Fibroblast of pulmonary artery (primary cell): Measurements from ENCODE around the gene SORCS2.

Experiments
- DNase-seq: peaks from one replicate; pipeline ENCODE4 v3.0.0-alpha.2; 2010; ENCODE audit warnings: low read depth
- H3K4me3 ChIP-seq: replicated peaks from 2 replicates; pipeline ENCODE4 v1.5.1; 2011; ENCODE audit warnings: low read depth, mild to moderate bottlenecking, control low read depth, low read length, moderate library complexity
- TF ChIP-seq, protein P1 (sequence below): IDR thresholded peaks from 2 replicates; pipeline ENCODE4 v1.5.1; 2011; ENCODE audit warnings: mild to moderate bottlenecking, control low read depth, low read length, inconsistent platforms; ENCODE audit errors: missing control alignments

Gene SORCS2

DNA sequence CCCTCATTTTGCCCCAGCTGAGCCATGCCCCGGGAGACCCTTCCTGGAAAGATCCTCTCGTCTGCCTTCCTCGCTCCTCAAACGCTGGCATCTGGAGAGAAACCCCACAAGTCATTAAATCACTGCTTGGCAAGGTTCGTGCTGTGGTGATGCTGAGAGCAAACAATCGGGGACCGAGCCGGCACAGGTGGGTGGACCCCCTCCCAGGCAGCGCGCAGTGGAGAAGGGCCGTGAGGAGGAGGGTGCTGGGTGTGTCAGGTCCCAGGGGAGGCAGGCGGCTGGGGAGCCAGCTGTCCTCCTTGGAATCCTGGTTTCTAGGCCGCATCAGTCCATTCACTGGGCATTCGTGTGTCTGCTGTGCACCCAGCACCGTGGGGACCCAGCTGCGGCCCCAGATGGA lies 307.3 kb downstream of the SORCS2 start:
- H3K4me3 ChIP-seq, result no peak overlapping the region
- no peak for DNase-seq
- TF ChIP-seq, protein P1, sequence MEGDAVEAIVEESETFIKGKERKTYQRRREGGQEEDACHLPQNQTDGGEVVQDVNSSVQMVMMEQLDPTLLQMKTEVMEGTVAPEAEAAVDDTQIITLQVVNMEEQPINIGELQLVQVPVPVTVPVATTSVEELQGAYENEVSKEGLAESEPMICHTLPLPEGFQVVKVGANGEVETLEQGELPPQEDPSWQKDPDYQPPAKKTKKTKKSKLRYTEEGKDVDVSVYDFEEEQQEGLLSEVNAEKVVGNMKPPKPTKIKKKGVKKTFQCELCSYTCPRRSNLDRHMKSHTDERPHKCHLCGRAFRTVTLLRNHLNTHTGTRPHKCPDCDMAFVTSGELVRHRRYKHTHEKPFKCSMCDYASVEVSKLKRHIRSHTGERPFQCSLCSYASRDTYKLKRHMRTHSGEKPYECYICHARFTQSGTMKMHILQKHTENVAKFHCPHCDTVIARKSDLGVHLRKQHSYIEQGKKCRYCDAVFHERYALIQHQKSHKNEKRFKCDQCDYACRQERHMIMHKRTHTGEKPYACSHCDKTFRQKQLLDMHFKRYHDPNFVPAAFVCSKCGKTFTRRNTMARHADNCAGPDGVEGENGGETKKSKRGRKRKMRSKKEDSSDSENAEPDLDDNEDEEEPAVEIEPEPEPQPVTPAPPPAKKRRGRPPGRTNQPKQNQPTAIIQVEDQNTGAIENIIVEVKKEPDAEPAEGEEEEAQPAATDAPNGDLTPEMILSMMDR, result no peak

DNA sequence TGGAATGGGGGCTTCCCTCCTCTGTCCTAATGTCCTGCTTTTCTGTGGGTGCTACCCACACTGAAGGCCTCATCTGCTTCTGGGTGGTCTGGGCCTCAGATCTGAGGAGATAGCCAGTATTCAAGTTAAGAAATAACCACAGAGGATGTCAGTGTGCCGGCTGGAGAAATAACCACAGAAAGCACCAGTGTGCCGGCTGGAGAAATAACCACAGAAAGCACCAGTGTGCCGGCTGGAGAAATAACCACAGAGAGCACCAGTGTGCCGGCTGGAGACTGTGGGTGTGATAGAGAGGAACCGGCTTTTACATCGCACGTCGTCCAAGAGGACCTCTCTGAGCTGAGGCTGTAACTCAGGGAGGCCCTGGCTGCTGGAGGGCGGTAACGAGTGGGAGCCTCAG lies 308.1 kb downstream of the SORCS2 start:
- DNase-seq, result no peak
- no peak overlapping the region for H3K4me3 ChIP-seq
- TF ChIP-seq, protein P1, result no peak

DNA sequence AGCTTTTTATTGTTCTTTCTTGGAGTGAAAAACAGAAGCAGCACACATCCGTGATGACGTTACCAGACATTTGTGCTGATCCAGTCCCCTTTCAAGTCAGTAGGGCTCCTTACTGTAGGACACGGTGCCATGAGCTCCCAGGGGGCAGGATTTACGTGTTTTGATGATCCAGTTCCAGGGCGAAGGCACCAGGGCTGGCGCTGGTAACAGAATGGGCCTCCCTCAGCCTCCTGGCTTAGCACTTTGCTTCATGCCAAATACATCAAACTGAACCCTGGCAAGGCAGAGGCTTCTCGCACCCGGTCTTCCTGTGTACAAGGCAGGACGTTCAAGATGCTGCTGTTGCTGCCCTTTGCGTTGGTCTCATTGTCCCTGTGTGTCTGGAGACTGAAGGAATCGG lies 309.0 kb downstream of the SORCS2 start:
- no peak overlapping the region for H3K4me3 ChIP-seq
- DNase-seq, result no peak
- TF ChIP-seq, protein P1, result no peak

DNA sequence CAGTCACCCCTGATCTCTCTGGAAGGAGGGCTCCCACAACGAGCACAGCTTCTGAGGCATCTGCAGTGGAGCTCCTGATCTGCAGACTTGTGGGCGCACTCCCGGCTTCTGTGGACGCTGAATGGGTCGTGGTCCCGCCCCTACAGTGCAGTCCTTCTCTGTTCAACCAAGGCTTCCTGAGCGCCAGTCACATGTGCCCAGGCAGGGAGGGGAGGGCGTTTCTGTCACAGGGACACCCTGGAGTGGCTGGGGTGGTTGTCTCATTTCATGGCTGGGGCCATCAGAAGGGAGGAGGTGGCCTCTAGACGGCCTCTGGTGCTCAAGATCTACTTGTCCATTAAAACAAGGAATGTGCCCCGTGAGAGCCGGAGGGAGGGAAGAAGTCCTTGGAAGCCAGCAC lies 309.5 kb downstream of the SORCS2 start:
- DNase-seq, result no peak
- no peak overlapping the region for H3K4me3 ChIP-seq
- TF ChIP-seq, protein P1, result no peak

DNA sequence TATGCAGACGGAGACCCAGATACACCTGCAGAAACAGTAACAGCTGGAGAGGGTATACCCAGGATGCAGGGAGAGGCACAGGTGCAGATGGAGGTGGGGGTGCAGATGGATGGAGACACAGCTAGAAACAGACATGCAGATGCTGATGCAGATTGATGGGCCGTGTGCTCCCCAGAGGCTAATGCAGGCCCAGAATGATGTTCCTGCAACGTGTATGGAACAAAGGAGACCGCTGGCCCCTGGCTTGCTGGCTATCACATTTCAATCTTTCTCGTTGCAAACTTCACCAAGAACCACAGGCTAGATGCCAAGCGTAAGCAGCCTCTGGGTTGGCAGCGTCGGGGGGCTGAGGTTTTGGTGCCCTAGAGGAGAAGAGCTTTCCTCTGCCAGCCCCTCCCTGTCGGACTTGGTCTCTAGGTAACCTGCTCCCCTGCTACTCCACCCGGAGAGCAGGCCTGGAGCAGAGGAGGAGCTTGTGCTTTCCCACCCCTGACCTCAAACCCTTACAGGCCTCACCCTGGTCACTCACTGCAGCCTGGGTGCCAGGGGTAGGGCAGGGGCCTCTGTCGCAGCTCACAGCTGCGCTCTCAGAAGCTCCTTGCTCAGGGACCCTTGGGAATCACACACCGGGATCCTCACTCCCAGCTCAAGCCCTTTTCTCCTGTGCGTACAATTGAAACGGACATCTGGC lies 311.4 kb downstream of the SORCS2 start:
- no peak overlapping the region for H3K4me3 ChIP-seq
- TF ChIP-seq, protein P1, result no peak
- no peak for DNase-seq

DNA sequence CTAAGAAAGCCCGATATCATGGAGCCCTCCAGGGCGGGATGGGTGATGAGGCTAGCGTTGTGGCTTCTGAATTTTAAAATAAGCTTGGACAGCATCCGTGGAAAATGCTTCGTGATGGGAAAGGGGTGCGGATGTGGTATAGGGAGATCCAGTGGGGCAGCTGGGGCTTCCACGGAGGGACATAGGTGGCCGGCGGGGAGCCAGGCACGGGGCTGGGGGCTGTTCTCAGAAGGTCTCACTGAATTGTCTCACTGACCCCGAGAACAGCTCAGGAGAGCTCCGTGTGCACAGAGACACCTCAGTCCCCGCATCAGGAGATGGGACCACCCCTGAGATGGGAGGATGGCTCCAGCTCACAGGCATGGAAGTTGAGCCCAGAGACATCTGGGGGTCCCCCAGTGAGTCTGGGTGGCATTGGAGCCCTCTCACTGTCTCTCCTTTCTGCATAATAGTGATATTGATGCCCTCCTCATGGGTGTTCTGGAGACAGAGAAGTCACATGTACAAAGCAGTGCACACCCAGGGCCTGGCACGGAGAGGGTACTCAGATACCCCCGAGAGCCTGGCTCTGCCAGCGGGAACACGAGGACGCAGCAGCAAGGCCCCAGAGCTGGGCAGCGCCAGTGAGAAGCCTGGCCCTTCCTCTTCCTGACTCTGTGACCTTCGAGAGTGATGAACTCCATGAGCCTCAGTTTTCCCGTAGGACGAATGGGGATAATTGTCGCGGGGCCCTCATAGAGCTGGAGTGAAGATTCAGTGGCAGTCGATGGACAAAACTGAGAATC lies 313.0 kb downstream of the SORCS2 start:
- TF ChIP-seq, protein P1, result no peak

DNA sequence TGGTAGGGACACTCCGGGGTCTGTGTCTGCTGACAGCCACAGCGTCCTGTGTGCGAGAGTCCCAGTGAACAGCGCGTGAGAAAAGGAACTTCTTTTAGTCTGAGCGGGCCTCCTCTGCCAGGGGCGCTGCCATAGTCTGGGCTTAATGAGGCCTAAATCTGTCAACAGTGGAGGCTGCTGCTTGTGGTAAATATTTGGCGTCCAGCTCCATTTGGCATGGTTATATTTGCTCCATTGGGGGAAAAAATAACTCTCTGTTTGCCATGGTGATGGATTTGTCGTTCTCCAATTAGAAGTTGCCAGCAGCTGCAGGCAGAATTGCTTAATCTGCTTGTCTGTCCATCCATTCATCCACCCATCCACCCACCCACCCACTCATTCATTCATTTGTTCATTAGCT lies 313.8 kb downstream of the SORCS2 start:
- no peak for DNase-seq
- TF ChIP-seq, protein P1, result no peak
- no peak overlapping the region for H3K4me3 ChIP-seq

More for the DNA sequence above, 313.0 kb downstream of the SORCS2 start:
- no peak overlapping the region for H3K4me3 ChIP-seq
- DNase-seq, result no peak
